HepG2 (cell line): ENCODE measurements around the gene RAN. TPM values are rescaled to one million over a fixed set of nuclear protein-coding genes. Genes with fewer than 3 reads are reported as not detected.

Experiments
- ATAC-seq: fragments of 200-7000 bp; cut with Tn5 transposase; 3 replicates; pipeline ENCODE4 v1.9.1; 2020; ENCODE audit warnings: mild to moderate bottlenecking, moderate library complexity
- Bru-seq: library from RNA; stranded (reverse); fragments of 400-500 nt; gene quantifications from one replicate; lab custom pipeline; 2021; lab: Mats Ljungman, UMichigan
- BruChase-seq, 2 experiments: library from RNA; stranded (reverse); fragments of 400-500 nt; gene quantifications; one replicate each; lab custom pipeline; 2021; lab: Mats Ljungman, UMichigan
- BruUV-seq: library from RNA; stranded (reverse); fragments of 400-500 nt; replicated peaks from 2 replicates; lab custom pipeline; 2021; lab: Mats Ljungman, UMichigan
- CTCF ChIA-PET: fragments of 300-600 bp; formaldehyde crosslinking; extraction: SDS; loops from one replicate; lab custom pipeline; 2021; ENCODE audit warnings: low total read pairs, inconsistent platforms, low intra/inter-chr PET ratio; lab: Yijun Ruan, JAX
- POLR2A ChIA-PET: fragments of 350-600 bp; sonication (Branson Sonifier 250); formaldehyde crosslinking; loops from one replicate; lab custom pipeline; 2020; ENCODE audit warnings: antibody characterized with exemption, inconsistent platforms; lab: Yijun Ruan, JAX
- DNase-seq: peaks from one replicate; pipeline ENCODE4 v3.0.0-alpha.2; 2015; ENCODE audit warnings: low spot score
- FAIRE-seq: peaks from 3 replicates; lab custom pipeline; 2011; peaks lifted over from hg19 to GRCh38; lab: Jason Lieb, UNC
- H2AFZ ChIP-seq: one replicate; pipeline ENCODE4 v1.6.1; 2011; ENCODE audit warnings: low read length, inconsistent platforms
- H3K27ac ChIP-seq: fragments of 300-600 bp; 3 replicates; pipeline ENCODE4 v1.8.0; 2011; ENCODE audit warnings: mixed run types, mild to moderate bottlenecking, mixed read lengths, low read length, inconsistent platforms; ENCODE audit not compliant: insufficient read depth; ENCODE audit errors: extremely low read length
- H3K27me3 ChIP-seq, 2 experiments: fragments of 200-600 bp in 1 of 2; 2 replicates in 1 of 2; 3 replicates in 1 of 2; pipeline versions ENCODE4 v1.6.0 to v1.8.0; 2011; ENCODE audit warnings: low read length in 2 of 2, mild to moderate bottlenecking in 2 of 2, moderate library complexity in 2 of 2, inconsistent platforms in 1 of 2; ENCODE audit not compliant: insufficient read depth in 2 of 2, control insufficient read depth in 1 of 2
- H3K36me3 ChIP-seq, 2 experiments: fragments of 200-600 bp in 1 of 2; replicated peaks in 1 of 2; 2 replicates in 1 of 2; 3 replicates in 1 of 2; pipeline versions ENCODE4 v1.5.1 to v1.8.0; 2011; ENCODE audit warnings: low read length in 2 of 2, inconsistent platforms in 1 of 2; ENCODE audit not compliant: insufficient read depth in 2 of 2, control insufficient read depth in 1 of 2
- H3K4me1 ChIP-seq: 2 replicates; pipeline ENCODE4 v1.5.1; 2012; ENCODE audit warnings: low read length, inconsistent platforms; ENCODE audit not compliant: insufficient read depth
- H3K4me2 ChIP-seq: 2 replicates; pipeline ENCODE4 v1.6.0; 2011; ENCODE audit warnings: low read depth, low read length, inconsistent platforms
- H3K4me3 ChIP-seq, 3 experiments: fragments of 200-600 bp in 1 of 3; sonication (generic), shearing (Covaris generic) in 1 of 3; replicated peaks in 1 of 3; 2 replicates each; pipeline ENCODE4 v1.5.1; 2011 to 2016; ENCODE audit warnings: low read length in 3 of 3, inconsistent platforms in 2 of 3, low read depth in 2 of 3, mild to moderate bottlenecking in 2 of 3, control low read depth in 1 of 3, mixed read lengths in 1 of 3; ENCODE audit not compliant: insufficient read depth in 1 of 3
- H3K79me2 ChIP-seq: one replicate; pipeline ENCODE4 v1.6.1; 2011; ENCODE audit warnings: low read length, inconsistent platforms; ENCODE audit not compliant: insufficient read depth
- H3K9ac ChIP-seq: 2 replicates; pipeline ENCODE4 v1.6.0; 2011; ENCODE audit warnings: mild to moderate bottlenecking, low read depth, low read length, inconsistent platforms; ENCODE audit not compliant: insufficient read depth
- H3K9me3 ChIP-seq: 2 replicates; pipeline ENCODE4 v1.5.1; 2012; ENCODE audit warnings: mild to moderate bottlenecking, low read length
- H4K20me1 ChIP-seq: 2 replicates; pipeline ENCODE4 v1.6.0; 2011; ENCODE audit warnings: inconsistent platforms, mild to moderate bottlenecking, low read length, moderate library complexity; ENCODE audit not compliant: insufficient read depth
- ARNT2 ChIP-seq: sonication (generic); formaldehyde crosslinking; IDR thresholded peaks from 2 replicates; pipeline ENCODE4 v1.8.0; 2022; ENCODE audit warnings: mild to moderate bottlenecking, low read depth, missing genetic modification reagents, moderate library complexity
- BRD4 ChIP-seq: sonication (generic); formaldehyde crosslinking; IDR thresholded peaks from 2 replicates; pipeline ENCODE4 v1.4.0; 2020; ENCODE audit warnings: missing genetic modification reagents
- KLF16 ChIP-seq, 2 experiments: sonication (generic) in 1 of 2; formaldehyde crosslinking in 1 of 2; IDR thresholded peaks; 2 replicates each; pipeline versions ENCODE4 v1.6.1 to v1.8.0; 2016 to 2023; ENCODE audit warnings: missing genetic modification reagents in 2 of 2, missing compliant biosample characterization in 1 of 2
- POLR2A ChIP-seq, 2 experiments: IDR thresholded peaks; 2 replicates each; pipeline ENCODE4 v1.6.1; 2011; ENCODE audit warnings: low read depth in 2 of 2, low read length in 2 of 2, mild to moderate bottlenecking in 1 of 2, moderate library complexity in 1 of 2; ENCODE audit not compliant: insufficient read depth in 1 of 2
- POLR2G ChIP-seq: fragments of 200-400 bp; formaldehyde crosslinking; IDR thresholded peaks from 2 replicates; pipeline ENCODE4 v1.6.1; 2018; ENCODE audit warnings: mild to moderate bottlenecking, low read depth, low read length, moderate library complexity
- RORA ChIP-seq: sonication (generic); formaldehyde crosslinking; IDR thresholded peaks from 2 replicates; pipeline ENCODE4 v1.5.0; 2020; ENCODE audit warnings: mild to moderate bottlenecking, missing genetic modification reagents, moderate library complexity
- ZNF260 ChIP-seq: sonication (generic); formaldehyde crosslinking; IDR thresholded peaks from 2 replicates; pipeline ENCODE4 v1.4.0; 2020; ENCODE audit warnings: missing genetic modification reagents, low read depth, mild to moderate bottlenecking, borderline replicate concordance
- ZNF317 ChIP-seq: sonication (generic); formaldehyde crosslinking; IDR thresholded peaks from 2 replicates; pipeline ENCODE4 v1.5.0; 2020; ENCODE audit warnings: mild to moderate bottlenecking, missing genetic modification reagents
- ZNF383 ChIP-seq: sonication (generic); formaldehyde crosslinking; IDR thresholded peaks from 2 replicates; pipeline ENCODE4 v1.4.0; 2020; ENCODE audit warnings: missing genetic modification reagents, mild to moderate bottlenecking, borderline replicate concordance
- ZNF747 ChIP-seq: sonication (generic); formaldehyde crosslinking; IDR thresholded peaks from 2 replicates; pipeline ENCODE4 v1.8.1; 2023; ENCODE audit warnings: missing genetic modification reagents, mild to moderate bottlenecking, borderline replicate concordance
- WGBS: methylation state at CpG from one replicate; pipeline ENCODE4 v1.1.6; 2017; ENCODE audit warnings: low lambda C conversion rate; 5-methylcytosine and 5-hydroxymethylcytosine counted together
- in situ Hi-C: cut with HindIII; loops from 2 replicates; pipeline ENCODE4 v1.10.0; 2017; ENCODE audit warnings: low pct_unique_long_range_greater_than_20kb; ENCODE audit not compliant: extremely low pct_ligation_motif_present
- intact Hi-C: fragments of 100-400 bp; cut with micrococcal nuclease; formaldehyde crosslinking; loops from one replicate; pipeline ENCODE4 v1.10.0; 2022; ENCODE audit not compliant: unreplicated experiment
- long read RNA-seq, 2 experiments: library from RNA in 1 of 2; library from polyadenylated mRNA in 1 of 2; stranded (forward) in 1 of 2; unstranded in 1 of 2; transcript quantifications; one replicate each; pipeline ENCODE4 v2.0.0, GENCODE V29; 2019 to 2022
- polyA minus RNA-seq, 3 experiments: library from RNA; depleted of rRNA, polyadenylated mRNA; stranded (reverse); fragments of >200 nt; gene quantifications; 2 replicates each; pipeline ENCODE4 v1.2.3, GENCODE V29; 2011; ENCODE audit warnings: low replicate concordance in 1 of 3
- polyA plus RNA-seq, 8 experiments: library from polyadenylated mRNA; depleted of rRNA in 3 of 8; stranded (reverse) in 7 of 8; unstranded in 1 of 8; fragments of >200 nt; fragmentation: Illumina TruSeq in 4 of 8; extraction: Trizol in 4 of 8; gene quantifications; 2 replicates each; pipeline versions ENCODE4 v1.2.1 to v1.2.3, GENCODE V29; 2011 to 2016; ENCODE audit warnings: low read depth in 4 of 8, missing spikeins in 1 of 8, mixed read lengths in 1 of 8; ENCODE audit not compliant: insufficient read depth in 1 of 8
- total RNA-seq, 5 experiments: library from RNA; depleted of rRNA; stranded (reverse); fragments of >200 nt; fragmentation: Illumina TruSeq; extraction: Trizol; gene quantifications; 2 replicates each; pipeline ENCODE4 v1.2.3, GENCODE V29; 2016; ENCODE audit warnings: low read depth in 1 of 5
- TF ChIP-seq, protein P1 (sequence below): sonication (generic); formaldehyde crosslinking; IDR thresholded peaks from 2 replicates; pipeline ENCODE4 v1.9.0; 2022; ENCODE audit warnings: missing genetic modification reagents, mild to moderate bottlenecking, borderline replicate concordance

The RAN gene
- total RNA-seq (2016; rRNA removed; fragmentation: Illumina TruSeq; extraction: Trizol) (1,630 and 2,526 TPM in 2 replicates), polyA plus RNA-seq (2011; rRNA removed) (996 and 1,335 TPM in 2 replicates), polyA minus RNA-seq (2011; rRNA and poly(A)+ RNA removed; ENCODE audit: low replicate concordance) (405 and 954 TPM in 2 replicates), Bru-seq, nascent RNA (percentile 99 among the genes with signal in this experiment), BruChase-seq, experiment 1, labeled RNA remaining after a 6-hour chase (percentile 100 among the genes with signal in this experiment), BruChase-seq, experiment 2, labeled RNA remaining after a 2-hour chase (percentile 99 among the genes with signal in this experiment)
- 453 and 456 TPM in 2 replicates for total RNA-seq (2016; cell fraction: cytosol; rRNA removed; fragmentation: Illumina TruSeq; extraction: Trizol; ENCODE audit: low read depth)
- total RNA-seq (2016; cell fraction: insoluble cytoplasmic fraction; rRNA removed; fragmentation: Illumina TruSeq; extraction: Trizol), result 1,637 and 2,557 TPM in 2 replicates
- total RNA-seq (2016; cell fraction: membrane; rRNA removed; fragmentation: Illumina TruSeq; extraction: Trizol), result 837 and 870 TPM in 2 replicates
- 527 and 560 TPM in 2 replicates for total RNA-seq (2016; cell fraction: nucleus; rRNA removed; fragmentation: Illumina TruSeq; extraction: Trizol)
- polyA plus RNA-seq (2011; cell fraction: cytosol; rRNA removed), result 979 and 1,087 TPM in 2 replicates
- polyA plus RNA-seq (2011; cell fraction: nucleus; rRNA removed), result 385 and 550 TPM in 2 replicates
- 1,088 and 1,104 TPM in 2 replicates for polyA plus RNA-seq (2012)
- polyA plus RNA-seq (2016; cell fraction: cytosol; fragmentation: Illumina TruSeq; extraction: Trizol; ENCODE audit: low read depth), result 580 and 585 TPM in 2 replicates
- polyA plus RNA-seq (2016; cell fraction: insoluble cytoplasmic fraction; fragmentation: Illumina TruSeq; extraction: Trizol; ENCODE audit: low read depth), result 2,503 and 2,588 TPM in 2 replicates
- 756 and 768 TPM in 2 replicates for polyA plus RNA-seq (2016; cell fraction: membrane; fragmentation: Illumina TruSeq; extraction: Trizol; ENCODE audit: low read depth)
- 908 and 932 TPM in 2 replicates for polyA plus RNA-seq (2016; cell fraction: nucleus; fragmentation: Illumina TruSeq; extraction: Trizol; ENCODE audit: insufficient read depth, low read depth)
- polyA minus RNA-seq (2011; cell fraction: cytosol; rRNA and poly(A)+ RNA removed), result 424 and 441 TPM in 2 replicates
- 138 and 202 TPM in 2 replicates for polyA minus RNA-seq (2011; cell fraction: nucleus; rRNA and poly(A)+ RNA removed)
- long read RNA-seq, experiment 1, transcript RAN-202 (6 exons, 1,530 nt), result minor isoform, 67 of 1,051 reads
- long read RNA-seq, experiment 1, transcript RAN-203 (6 exons, 2,455 nt), result minor isoform, 7 of 1,051 reads
- long read RNA-seq, experiment 1, transcript RAN-212 (7 exons, 2,661 nt), result major isoform, 923 of 1,051 reads
- long read RNA-seq, experiment 1, partial matches to known transcripts, result 38 of 1,051 reads
- long read RNA-seq, experiment 1, other reads (novel, unspliced or antisense), result 16 of 1,051 reads
- long read RNA-seq, experiment 2, transcript RAN-212 (7 exons, 2,661 nt), result major isoform, 558 of 1,018 reads
- long read RNA-seq, experiment 2, transcript RAN-202 (6 exons, 1,530 nt), result minor isoform, 247 of 1,018 reads
- long read RNA-seq, experiment 2, transcript RAN-203 (6 exons, 2,455 nt), result minor isoform, 15 of 1,018 reads
- long read RNA-seq, experiment 2, partial matches to known transcripts, result 99 of 1,018 reads
- long read RNA-seq, experiment 2, other reads (novel, unspliced or antisense), result 98 of 1,018 reads

DNA sequence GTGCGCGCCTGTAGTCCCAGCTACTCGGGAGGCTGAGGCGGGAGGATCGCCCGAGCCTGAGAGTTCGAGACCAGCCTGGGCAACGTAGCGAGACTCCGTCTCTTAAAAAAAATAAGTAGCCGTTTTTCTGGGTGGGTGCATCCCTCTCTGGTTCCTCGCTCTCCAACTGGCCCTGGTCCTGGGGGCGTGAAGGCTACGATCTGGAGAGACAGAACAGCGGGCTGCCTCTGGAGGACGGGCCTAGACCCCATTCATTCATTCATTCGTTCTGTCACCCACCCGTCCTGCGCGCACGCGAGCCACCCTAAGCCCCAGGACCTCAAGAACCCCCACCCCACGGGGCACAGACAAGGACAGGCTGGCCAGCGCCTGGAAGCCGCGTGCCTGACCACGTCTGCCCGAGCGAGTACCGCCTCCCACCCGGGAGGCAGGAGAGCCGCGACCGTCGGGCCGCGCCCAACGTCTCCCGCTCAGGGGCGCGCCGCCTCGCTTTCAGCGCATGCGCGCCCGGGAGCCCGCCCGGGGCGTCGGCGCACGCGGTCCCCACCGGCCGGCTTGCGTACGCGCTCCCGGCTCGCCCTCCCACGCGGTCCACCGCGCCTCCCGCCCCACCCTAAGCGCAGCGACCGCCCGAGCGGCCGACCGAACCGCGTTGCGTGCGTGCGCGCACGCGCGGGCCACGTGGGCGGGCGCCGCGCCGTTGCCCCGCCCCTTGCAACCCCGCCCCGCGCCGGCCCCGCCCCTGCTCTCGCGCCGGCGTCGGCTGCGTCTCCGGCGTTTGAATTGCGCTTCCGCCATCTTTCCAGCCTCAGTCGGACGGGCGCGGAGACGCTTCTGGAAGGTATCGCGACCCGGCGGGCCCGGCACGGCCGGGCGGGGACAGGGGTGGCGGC is at the start of gene RAN:
RAN (plus strand) TSS at position 781 of the 893 bp plus-strand sequence. CDS start 528 bp downstream, outside the sequence.
- 40% methylated on average over 16 of the region's 118 CpGs for WGBS
- no peak for TF ChIP-seq ZNF317
- TF ChIP-seq BRD4 (CRISPR knock-in tag), result 0 out of 2 replicates have a peak, but pooled peaks have one; percentile 45
- TF ChIP-seq ZNF260 (CRISPR knock-in tag), result no peak
- peak; percentile 70 for TF ChIP-seq POLR2G
- TF ChIP-seq ARNT2 (CRISPR knock-in tag), result peak; percentile 36; the same call in 1 of the 2 replicates
- TF ChIP-seq ZNF747 (CRISPR knock-in tag), result no peak; the same call in 1 of the 2 replicates
- no peak for TF ChIP-seq KLF16 (CRISPR knock-in tag; IDR thresholded peaks at IDR 0.05)
- TF ChIP-seq, protein P1, sequence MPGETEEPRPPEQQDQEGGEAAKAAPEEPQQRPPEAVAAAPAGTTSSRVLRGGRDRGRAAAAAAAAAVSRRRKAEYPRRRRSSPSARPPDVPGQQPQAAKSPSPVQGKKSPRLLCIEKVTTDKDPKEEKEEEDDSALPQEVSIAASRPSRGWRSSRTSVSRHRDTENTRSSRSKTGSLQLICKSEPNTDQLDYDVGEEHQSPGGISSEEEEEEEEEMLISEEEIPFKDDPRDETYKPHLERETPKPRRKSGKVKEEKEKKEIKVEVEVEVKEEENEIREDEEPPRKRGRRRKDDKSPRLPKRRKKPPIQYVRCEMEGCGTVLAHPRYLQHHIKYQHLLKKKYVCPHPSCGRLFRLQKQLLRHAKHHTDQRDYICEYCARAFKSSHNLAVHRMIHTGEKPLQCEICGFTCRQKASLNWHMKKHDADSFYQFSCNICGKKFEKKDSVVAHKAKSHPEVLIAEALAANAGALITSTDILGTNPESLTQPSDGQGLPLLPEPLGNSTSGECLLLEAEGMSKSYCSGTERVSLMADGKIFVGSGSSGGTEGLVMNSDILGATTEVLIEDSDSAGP (CRISPR knock-in tag), result no peak; the same call in 1 of the 2 replicates
- no peak for TF ChIP-seq RORA (CRISPR knock-in tag)
- no peak for TF ChIP-seq ZNF383 (CRISPR knock-in tag)
- peak; percentile 62 to 75 for TF ChIP-seq POLR2A (IDR thresholded peaks at IDR 0.05; ENCODE audit: insufficient read depth in 1 of 2, low read depth in 2 of 2, low read length in 2 of 2)

More for the DNA sequence above, at the start of gene RAN:
- Histone ChIP-seq H3K27me3 (no peaks in the 10 kb centered on the region; a peak in 1 of 5 replicates), H3K36me3 (peaks cover 10 to 39% of the 10 kb centered on the region in 2 experiments), H3K79me2 (peaks cover 22% of the 10 kb centered on the region), H2AFZ (no peak within 1 kb of the TSS), H3K4me1 (peaks cover 71% of the 10 kb centered on the region), H3K27ac (peak within 1 kb of the TSS; percentile 93), H3K4me2 (peak within 1 kb of the TSS; percentile 96), H3K9me3 (no peaks in the 10 kb centered on the region), H4K20me1 (peaks cover 24% of the 10 kb centered on the region), H3K4me3 (peak within 1 kb of the TSS; percentile 76 to 82 (median 78)), H3K9ac (peak within 1 kb of the TSS; percentile 90)
- TSS peak; percentile 91 for BruUV-seq
- CTCF ChIA-PET, result interaction anchor here (1.4 to 1.7 kb wide), 2 partner anchors 32 to 45 kb away, joined by 6 to 10 read pairs; partner anchors contain the start of gene STX2
- peak; percentile 78 for DNase-seq
- no peak for FAIRE-seq
- ATAC-seq, result peak; percentile 82
- POLR2A ChIA-PET, result interaction anchor here (0.8 to 1.3 kb wide), 9 partner anchors 22 to 583 kb away, joined by 3 to 17 read pairs (median 5); no protein-coding TSS in a partner anchor
- in situ Hi-C loops (loop anchor here (5.0 kb wide), 1 partner anchor 34 kb away; the partner anchor contains the start of gene STX2), intact Hi-C loops (loop anchor here (2.0 kb wide), 1 partner anchor 33 kb away; the partner anchor contains the start of gene STX2)
